C4-2B (cell line): ENCODE results near the gene COX7A1.

ENCODE experiments used
- H3K27ac ChIP-seq: fragments of 450-650 bp; 2 replicates; pipeline ENCODE4 v1.5.1; 2017
- ZFX ChIP-seq: fragments of 450-650 bp; IDR thresholded peaks from 2 replicates; pipeline ENCODE4 v1.6.1; 2017
- TF ChIP-seq, protein P1 (sequence below): fragments of 450-650 bp; conservative IDR thresholded peaks from 2 replicates; pipeline ENCODE4 v1.5.1; 2017; ENCODE audit warnings: mild to moderate bottlenecking

COX7A1 gene

DNA sequence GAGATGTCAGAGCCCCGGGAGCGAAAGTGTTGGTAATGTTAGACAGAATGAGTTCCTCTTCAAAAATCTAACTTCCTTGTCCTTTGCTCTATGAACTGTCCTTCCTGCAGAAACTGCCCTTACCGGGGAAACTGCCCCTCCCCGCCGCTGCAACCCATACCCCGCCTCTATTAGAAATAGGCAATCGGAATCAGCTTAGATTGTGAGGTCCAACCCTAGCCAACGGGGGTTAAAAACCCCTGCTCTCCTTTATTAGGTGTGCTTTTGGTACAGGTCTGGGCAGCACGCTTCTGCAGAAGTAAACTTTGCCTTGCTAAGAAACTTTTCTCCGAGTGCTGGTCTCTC lies 23.9 kb downstream of the COX7A1 start:
- no peak for TF ChIP-seq ZFX
- TF ChIP-seq, protein P1, sequence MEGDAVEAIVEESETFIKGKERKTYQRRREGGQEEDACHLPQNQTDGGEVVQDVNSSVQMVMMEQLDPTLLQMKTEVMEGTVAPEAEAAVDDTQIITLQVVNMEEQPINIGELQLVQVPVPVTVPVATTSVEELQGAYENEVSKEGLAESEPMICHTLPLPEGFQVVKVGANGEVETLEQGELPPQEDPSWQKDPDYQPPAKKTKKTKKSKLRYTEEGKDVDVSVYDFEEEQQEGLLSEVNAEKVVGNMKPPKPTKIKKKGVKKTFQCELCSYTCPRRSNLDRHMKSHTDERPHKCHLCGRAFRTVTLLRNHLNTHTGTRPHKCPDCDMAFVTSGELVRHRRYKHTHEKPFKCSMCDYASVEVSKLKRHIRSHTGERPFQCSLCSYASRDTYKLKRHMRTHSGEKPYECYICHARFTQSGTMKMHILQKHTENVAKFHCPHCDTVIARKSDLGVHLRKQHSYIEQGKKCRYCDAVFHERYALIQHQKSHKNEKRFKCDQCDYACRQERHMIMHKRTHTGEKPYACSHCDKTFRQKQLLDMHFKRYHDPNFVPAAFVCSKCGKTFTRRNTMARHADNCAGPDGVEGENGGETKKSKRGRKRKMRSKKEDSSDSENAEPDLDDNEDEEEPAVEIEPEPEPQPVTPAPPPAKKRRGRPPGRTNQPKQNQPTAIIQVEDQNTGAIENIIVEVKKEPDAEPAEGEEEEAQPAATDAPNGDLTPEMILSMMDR = no peak
- H3K27ac ChIP-seq = peak overlapping the region; percentile 80

DNA sequence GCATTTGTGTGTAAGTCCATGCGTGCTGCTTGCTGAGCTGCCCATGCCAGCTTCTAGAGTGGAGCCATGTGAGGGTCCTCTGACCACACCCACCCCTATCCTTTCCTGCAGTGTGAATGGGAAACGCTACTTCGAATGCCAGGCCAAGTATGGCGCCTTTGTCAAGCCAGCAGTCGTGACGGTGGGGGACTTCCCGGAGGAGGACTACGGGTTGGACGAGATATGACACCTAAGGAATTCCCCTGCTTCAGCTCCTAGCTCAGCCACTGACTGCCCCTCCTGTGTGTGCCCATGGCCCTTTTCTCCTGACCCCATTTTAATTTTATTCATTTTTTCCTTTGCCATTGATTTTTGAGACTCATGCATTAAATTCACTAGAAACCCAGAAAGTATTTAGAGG lies 26.7 kb downstream of the COX7A1 start:
- no peak for TF ChIP-seq ZFX
- TF ChIP-seq, protein P1 = no peak
- no peak overlapping the region for H3K27ac ChIP-seq

DNA sequence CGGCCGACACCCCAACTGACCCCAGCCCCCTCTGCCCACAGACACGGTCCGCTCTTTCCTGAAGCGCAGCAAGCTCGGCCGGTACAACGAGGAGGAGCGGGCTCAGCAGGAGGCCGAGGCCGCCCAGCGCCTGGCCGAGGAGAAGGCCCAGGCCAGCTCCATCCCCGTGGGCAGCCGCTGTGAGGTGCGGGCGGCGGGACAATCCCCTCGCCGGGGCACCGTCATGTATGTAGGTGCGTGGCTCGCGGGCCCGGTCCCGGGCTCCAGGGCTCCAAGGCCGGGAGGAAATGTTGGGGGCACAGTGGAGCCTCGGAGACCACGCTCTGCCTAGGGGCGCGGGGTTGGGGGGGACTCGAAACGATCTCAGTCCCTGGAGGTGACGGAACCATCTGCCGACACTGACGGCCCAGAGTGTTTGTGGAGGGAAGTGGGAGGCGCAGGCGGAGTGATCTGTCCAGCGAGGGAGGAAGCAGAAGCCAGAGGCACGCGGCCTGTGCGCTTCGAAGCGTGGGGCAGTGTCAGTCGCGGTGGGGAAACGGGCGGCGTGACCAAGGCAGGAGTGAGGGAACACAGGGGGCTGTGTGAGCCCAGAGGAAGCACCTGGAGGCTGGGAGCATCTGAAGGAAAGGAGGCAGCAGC lies 30.6 kb downstream of the COX7A1 start:
- TF ChIP-seq, protein P1 = no peak
- no peak for TF ChIP-seq ZFX
- no peak overlapping the region for H3K27ac ChIP-seq

DNA sequence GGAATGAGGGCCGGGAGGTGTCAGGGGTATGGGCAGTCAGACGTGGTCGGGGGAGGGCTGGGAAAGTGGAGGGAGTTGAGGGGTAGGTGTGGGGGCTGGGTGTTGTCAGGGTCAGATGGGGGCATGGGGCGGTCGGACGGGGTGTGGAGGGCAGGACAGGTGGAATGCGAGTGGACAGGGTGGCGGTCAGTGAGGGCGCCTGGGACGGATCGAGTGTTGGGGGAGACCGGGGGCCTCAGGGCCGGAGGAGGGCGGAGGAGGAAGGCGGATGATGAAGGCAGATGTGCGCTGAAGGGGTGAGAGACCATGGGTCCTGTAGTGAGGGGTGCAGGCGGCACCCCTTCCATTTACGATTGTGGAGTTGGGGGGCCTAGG lies 31.3 kb downstream of the COX7A1 start:
- no peak for TF ChIP-seq ZFX
- TF ChIP-seq, protein P1 = no peak
- H3K27ac ChIP-seq = no peak overlapping the region

DNA sequence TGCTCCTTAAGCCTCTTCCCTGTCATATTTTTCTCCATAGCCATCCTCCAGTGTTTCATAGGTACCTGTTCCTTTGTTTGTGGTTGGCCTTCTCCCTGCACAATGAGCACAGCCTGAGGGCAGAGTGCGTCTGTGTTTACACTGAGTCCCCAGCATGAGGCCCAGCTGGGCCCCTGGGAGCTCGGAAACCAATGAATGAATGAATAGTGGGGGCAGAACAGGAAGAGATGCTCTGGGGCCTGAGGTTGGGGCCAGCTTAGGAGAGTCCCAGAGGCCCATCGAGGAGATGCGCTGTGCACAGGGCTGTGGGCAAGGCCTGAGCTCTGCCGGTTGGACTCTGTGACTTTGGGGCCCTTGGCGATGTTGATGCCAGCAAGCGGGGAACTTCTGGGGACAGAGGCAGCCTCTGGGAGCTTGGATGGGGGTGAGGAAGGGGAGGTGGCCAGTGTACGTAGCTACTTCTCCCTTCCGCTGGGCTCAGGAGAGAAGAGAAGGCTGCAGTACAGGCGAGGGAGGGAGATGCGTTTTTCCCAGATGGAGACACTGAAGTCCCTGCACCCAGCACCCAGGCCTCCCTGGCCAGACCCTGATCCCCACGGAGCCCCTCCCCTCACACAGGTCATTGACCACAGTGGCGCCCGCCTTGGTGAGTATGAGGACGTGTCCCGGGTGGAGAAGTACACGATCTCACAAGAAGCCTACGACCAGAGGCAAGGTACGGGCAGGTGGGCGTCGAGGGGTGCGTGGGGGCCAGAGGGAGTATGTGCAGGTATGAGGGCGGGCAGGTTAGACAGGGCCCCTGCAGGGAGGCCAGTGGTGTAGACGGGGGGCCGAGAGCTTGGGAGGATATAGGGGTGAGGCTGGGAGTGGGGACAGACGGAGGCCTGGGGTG lies 31.9 kb downstream of the COX7A1 start:
- H3K27ac ChIP-seq = no peak overlapping the region
- TF ChIP-seq, protein P1 = no peak
- no peak for TF ChIP-seq ZFX

DNA sequence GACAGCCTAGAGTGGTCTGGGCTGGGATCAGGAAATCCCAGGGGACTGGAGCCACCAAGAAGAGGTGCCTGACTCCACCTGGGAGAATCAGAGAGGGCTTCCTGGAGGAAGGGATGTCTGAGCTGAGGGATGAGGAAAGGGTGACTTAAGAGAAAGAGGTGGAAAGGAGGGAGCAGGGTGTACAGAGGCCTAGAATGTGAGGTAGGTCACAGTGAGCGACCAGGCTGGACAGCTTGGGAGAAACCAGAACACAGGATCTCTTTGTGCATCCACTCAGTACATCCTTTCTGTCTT lies 36.0 kb downstream of the COX7A1 start:
- no peak for TF ChIP-seq ZFX
- TF ChIP-seq, protein P1 = no peak
- H3K27ac ChIP-seq = peak overlapping the region; percentile 91

DNA sequence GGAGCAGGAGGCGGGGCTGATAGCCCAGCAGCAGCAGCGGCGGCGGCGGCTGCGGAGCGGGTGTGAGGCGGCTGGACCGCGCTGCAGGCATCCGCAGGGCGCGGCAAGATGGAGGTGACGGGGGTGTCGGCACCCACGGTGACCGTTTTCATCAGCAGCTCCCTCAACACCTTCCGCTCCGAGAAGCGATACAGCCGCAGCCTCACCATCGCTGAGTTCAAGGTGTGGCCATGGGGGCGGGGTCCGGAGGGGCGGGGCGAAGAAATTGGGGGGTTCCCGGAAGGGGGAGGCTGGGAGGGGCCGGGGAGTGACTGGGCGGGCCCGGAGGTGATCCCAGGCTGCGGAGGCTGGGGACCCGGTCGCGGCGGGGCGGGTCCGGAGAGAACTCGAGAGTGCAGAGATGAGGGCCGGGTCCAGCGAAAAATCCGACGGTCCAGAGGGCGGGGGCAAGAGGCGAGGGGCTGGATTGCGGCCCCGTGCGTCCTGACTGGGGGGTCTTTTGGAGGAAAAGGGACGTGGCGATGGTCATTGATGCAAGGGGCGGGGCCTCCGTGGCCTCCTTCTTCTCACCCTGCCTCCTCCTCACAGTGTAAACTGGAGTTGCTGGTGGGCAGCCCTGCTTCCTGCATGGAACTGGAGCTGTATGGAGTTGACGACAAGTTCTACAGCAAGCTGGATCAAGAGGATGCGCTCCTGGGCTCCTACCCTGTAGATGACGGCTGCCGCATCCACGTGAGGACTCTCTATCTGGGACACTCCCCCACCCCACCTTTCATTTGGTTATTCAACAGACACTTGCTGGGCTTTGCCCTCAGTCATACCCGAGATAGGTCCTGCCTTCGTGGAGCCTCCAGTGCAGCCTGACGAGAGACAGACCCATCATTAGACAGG lies 36.5 kb downstream of the COX7A1 start, which contains the start of gene TBCB:
Gene TBCB, plus strand, starts transcription at position 16 of the 891 bp plus-strand sequence. Its CDS starts 93 bp downstream, at position 109.
- TF ChIP-seq, protein P1 = no peak
- no peak for TF ChIP-seq ZFX
- peak within 1 kb of the TSS; percentile 91 for H3K27ac ChIP-seq
